GM21529 (cell line): Measurements from ENCODE around the gene NFAT5.
"Not testable (repeated sequence)": the region's sequence is repeated elsewhere in the genome, so short reads cannot be mapped to it uniquely, and the experiment has no call there.

Experiments
- ATAC-seq: cut with Tn5 transposase; IDR thresholded peaks from one replicate; pipeline ENCODE4 v1.9.1; 2021; ENCODE audit not compliant: unreplicated experiment

The NFAT5 gene

DNA sequence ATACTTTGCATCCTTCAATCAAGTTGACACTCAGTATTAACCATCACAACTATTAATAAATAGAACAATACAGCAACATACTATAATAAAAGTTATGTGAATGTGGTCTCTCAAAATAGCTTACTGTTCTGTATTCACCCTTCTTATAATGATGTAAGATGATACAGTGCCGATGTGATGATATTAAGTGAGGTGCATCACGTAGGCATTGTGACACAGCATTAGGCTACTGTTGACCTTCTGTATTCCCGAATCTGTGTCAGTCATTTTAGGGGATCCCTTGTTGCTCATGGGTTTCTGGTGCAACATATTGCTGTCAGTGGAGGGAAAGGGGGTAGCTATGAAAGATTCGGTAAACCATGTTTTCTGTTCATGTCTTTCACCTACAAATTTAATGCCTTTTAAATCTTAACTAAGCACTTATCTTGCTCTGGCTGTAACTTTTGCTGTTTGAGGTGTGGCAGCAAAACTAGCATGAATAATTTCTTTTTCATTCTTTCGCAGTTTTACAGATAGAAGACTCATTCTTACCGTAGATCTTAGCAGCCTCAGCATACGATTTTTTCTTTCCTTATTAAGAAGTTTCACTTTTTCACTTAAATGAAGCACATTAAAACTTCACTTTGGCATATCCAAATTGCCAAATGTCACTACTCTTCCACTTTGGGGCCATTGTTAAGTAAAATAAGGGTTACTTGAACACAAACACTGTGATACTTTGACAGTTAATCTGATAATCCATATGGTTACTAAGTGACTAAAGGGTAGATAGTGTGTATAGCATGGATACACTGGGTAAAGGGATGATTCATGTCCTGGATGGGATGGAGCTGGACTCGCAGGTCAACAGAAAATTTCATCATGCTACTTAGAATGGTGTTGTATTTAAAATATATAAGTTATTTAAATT, 29.6 kb downstream of the NFAT5 start:
- no peak for ATAC-seq

- no peak for ATAC-seq
Observed at GRCh38 chr16:69596801-69597200, 31.0 kb downstream of the NFAT5 start.

DNA sequence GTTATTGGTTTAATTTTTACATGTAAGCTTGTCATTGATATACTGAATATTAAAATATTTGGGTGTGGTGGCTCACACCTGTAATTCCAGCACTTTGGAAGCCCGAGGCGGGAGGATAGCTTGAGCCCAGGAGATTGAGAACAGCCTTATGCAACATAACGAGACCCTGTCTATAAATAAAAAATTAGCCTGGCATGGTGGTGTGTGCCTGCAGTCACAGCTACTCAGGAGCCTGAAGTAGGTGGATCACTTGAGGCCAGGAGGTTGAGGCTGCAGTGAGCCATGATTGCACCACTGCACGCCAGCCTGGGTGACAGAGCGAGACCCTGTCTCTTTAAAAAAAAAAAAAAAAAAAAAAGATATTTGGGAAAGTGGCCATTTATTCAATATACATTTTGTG, 32.3 kb downstream of the NFAT5 start:
- ATAC-seq, result no peak

GRCh38 chr16:69599731-69600130, 34.0 kb downstream of the NFAT5 start:
- ATAC-seq, result no peak

DNA sequence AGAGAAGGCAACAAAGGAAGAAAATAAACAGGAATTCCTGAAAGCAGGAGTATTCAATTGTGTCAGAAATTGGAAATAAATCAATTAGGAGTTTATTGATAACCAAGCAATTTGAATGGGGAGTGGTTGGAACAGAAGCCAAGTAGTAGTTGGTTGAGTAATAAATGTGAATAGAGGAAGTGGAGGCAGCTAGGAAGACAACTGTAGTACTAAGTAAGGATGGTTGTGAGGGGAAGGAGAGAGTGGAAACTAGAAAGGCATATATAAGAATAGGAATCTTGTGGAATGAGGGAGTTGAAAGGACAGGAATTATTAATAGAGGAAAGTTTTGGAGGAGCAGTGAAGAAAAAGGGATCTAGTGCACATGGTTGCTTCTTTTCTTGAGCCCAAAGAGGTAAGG, 34.4 kb downstream of the NFAT5 start:
- ATAC-seq, result no peak

DNA sequence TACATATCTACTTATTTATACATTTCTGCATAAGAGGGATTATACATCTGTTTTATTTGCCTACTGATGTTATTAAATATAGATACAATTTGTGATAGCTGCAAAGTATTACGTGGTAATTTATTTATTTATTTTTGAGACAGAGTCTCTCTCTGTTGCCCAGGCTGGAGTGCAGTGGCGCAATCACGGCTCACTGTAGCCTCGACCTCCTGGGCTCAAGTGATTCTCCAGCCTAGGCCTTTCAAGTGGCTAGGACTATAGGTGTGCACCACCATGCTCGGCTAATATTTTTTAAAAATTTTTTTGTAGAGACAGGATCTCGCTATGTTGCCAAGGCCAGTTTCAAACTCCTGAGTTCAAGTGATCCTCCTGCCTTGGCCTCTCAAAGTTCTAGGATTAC, 35.5 kb downstream of the NFAT5 start:
- ATAC-seq, result no peak

- ATAC-seq, result no peak
Observed at GRCh38 chr16:69606985-69607384, 41.2 kb downstream of the NFAT5 start.

- no peak for ATAC-seq
Observed at GRCh38 chr16:69607674-69608073, 41.9 kb downstream of the NFAT5 start.

DNA sequence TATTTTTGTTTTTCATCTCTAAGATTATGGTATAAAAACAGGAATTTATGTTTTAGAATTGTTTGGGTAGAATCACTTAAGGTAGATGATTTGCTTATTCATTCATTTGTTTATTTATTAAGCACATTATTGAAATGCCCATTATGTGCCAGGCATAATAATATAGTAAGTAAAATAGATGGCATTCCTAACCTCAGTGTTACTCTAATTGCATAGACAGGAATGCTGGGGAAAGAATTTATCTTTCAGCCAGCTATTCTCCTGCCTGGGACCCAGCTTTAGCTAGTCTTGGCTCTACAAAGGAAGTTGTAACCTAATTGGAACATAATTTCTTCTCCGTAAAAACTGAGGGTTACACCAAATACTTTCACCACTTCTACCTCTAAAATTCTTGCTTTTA, 44.6 kb downstream of the NFAT5 start:
- ATAC-seq, result no peak

GRCh38 chr16:69611103-69611640, 45.4 kb downstream of the NFAT5 start:
- ATAC-seq, result no peak

- ATAC-seq, result no peak
Observed at GRCh38 chr16:69613378-69614154, 47.8 kb downstream of the NFAT5 start.

- ATAC-seq, result no peak
Observed at GRCh38 chr16:69615528-69615927, 49.8 kb downstream of the NFAT5 start.

- no peak for ATAC-seq
Observed at GRCh38 chr16:69616082-69616481, 50.3 kb downstream of the NFAT5 start.

DNA sequence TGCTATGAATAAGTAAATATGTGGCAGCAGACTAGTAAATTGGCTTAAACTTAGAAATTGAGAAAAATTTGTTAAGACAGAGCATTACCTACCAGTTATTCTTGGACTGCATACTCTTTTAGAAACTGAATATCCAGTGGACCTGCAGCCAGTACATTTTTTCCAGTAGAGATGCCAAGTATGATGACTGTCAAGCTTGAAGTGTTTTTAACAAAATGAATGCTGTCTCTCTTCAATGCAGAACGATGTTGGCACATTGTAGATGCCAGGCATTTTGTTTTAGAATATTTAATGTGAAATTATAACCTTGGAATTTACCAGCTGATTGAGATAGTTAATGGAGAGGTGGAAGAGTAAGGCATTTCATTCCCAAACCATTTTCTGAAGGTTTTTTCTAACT, 52.5 kb downstream of the NFAT5 start:
- no peak for ATAC-seq

DNA sequence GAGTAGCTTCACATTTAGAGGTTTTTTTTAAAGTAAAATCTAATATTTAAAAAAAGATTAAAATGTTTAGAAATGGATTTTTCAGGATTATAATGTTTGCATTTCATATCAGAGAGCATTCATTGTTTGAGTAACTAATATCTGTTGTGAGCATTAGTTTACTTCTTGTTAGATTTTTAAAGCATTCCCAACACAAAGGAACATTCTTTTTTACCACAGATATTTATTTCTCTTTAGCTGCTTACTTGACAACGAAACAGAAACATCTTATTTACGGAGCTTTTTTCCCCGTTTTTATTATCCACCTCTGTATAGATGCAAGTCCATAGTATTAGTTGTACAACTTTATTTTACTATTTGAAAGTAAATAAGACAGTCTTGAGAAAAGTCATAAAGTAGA, 53.0 kb downstream of the NFAT5 start:
- no peak for ATAC-seq

DNA sequence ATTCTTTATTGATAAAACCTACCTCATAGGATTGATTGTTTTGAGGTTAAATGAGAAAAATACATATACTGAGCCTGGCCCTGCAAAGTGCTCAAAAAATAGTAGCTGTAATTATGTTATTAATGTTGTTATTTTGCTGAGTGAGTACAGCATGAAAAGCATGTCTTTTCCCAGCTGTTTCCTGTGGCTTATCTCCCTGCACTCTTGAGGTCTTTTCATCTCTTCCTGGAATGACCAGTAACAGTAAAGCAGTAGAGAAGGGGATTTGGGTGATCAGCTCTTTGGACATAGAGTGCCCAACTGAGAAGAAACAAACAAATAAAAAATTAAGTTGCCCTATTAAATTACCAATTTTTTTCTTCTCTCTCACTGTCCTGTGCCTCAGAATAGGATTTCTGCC, 53.7 kb downstream of the NFAT5 start:
- ATAC-seq, result no peak

GRCh38 chr16:69620573-69620972, 54.8 kb downstream of the NFAT5 start:
- no peak for ATAC-seq

GRCh38 chr16:69621225-69621624, 55.5 kb downstream of the NFAT5 start:
- no peak for ATAC-seq

DNA sequence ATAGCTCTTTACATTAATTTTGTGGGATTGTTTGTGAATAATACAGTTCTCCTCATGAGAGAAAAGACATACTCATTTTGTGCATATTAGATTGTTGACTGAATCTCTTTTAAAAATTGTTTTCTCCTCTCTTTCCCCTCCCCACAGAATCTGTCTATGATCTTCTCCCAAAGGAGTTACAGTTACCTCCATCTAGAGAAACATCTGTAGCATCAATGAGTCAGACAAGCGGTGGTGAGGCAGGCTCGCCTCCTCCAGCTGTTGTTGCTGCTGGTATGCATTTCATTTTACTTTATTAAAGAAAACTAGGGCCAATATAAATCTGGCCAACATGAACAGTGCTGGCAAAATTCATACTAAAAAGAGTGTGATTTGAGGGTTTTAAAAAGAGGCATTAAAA, 60.5 kb downstream of the NFAT5 start:
- ATAC-seq, result no peak

DNA sequence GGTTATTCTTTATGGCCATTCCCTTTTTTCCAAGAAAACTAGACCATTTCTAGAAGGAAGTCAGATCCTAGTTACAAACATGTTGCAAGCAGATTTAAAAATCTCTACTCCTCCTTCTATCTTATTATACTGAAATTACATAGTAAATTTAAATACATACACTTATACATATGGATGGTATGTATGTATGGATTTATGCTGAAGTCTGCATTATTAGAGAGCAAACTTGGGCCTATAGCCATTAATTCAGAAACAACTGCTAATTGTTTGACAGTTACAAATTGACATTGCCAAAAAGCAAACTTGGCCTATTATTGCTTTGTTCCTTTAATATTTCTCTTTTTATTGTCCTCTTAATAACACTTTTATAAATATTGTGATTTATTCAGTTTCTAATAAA, 67.1 kb downstream of the NFAT5 start:
- ATAC-seq, result no peak

- no peak for ATAC-seq
Observed at GRCh38 chr16:69633375-69633774, 67.6 kb downstream of the NFAT5 start.

- not testable (repeated sequence) for ATAC-seq
Observed at GRCh38 chr16:69636563-69637146, 70.9 kb downstream of the NFAT5 start.
